Measurements from ENCODE around the gene TMEM187.

DNA sequence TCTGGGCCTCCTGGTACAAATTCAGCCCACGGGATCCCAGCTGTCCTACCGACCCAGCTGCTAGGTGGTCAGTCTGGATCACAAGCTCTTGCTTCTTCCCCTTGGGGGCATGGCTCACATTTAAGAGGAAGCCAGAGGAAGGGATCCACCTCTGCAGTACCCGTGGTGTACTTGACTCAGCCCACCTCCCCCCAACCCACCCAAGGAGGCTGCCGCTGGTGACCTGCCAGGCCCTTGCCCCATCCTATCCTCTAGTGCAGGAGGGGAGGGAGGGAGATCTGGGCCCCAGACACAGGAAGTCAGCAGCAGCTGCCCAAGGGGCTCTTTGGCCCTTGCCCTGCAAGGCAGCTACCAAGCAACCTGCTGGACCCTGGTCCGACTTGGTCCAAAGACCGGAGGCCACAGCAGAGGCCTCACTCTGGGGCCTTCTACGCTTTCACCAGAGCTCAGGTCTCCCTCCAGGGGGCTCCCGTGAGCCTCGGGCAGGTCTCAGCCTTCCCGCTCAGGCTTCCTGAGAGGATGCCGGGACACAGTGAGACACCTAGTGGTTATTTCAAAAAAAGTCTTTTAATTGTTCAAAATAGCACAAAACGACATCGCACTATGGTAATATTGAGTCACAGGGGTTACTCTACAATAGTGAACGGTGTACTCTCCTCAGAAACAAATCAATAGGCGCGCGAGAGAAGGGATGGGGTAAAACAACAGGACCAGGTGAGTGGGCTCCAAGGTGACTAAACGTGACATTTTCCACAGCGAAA is 25.4 kb upstream of the TMEM187 start:
- TF ChIP-seq, protein P1, sequence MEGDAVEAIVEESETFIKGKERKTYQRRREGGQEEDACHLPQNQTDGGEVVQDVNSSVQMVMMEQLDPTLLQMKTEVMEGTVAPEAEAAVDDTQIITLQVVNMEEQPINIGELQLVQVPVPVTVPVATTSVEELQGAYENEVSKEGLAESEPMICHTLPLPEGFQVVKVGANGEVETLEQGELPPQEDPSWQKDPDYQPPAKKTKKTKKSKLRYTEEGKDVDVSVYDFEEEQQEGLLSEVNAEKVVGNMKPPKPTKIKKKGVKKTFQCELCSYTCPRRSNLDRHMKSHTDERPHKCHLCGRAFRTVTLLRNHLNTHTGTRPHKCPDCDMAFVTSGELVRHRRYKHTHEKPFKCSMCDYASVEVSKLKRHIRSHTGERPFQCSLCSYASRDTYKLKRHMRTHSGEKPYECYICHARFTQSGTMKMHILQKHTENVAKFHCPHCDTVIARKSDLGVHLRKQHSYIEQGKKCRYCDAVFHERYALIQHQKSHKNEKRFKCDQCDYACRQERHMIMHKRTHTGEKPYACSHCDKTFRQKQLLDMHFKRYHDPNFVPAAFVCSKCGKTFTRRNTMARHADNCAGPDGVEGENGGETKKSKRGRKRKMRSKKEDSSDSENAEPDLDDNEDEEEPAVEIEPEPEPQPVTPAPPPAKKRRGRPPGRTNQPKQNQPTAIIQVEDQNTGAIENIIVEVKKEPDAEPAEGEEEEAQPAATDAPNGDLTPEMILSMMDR (IDR thresholded peaks at IDR 0.05) = peak; percentile 36 to 62 (median 57)
- no peak for TF ChIP-seq POLR2AphosphoS5 (IDR thresholded peaks at IDR 0.05; ENCODE audit: insufficient read depth in 1 of 2, low read depth in 1 of 2)
